Heart left ventricle (tissue), 13 donors: ENCODE measurements around the gene DIS3L2.

Source experiments
- CTCF ChIP-seq, 12 donors: fragments of 200-600 bp; sonication (generic) in 4 of 12; IDR thresholded peaks; one replicate each; pipeline versions ENCODE4 v1.5.0 to v1.8.0; 2018 to 2022; ENCODE audit warnings: antibody characterized with exemption in 12 of 12, mild to moderate bottlenecking in 5 of 12
- POLR2A ChIP-seq, 2 donors: fragments of 450-650 bp; IDR thresholded peaks; one replicate each; pipeline ENCODE4 v1.6.1; 2017; ENCODE audit warnings: antibody characterized with exemption in 2 of 2, mild to moderate bottlenecking in 2 of 2, moderate library complexity in 2 of 2
- donor health status: ischemic (EF 13 %, LVEDD 7.1; RV severe dilation, severe dysfunction).
- donor health status: DM: no; HTN: yes; CAD: no.
- donor health status: DM: no; HTN: no; CAD: no.
- donor health status: ischemic (EF 25% LVEDD 6.9; RV normal size, moderate dysfunction).
- donor health status: ischemic (EF 25% LVEDD 5.7; RV mildly dilated, moderate dysfunction).
- donor health status: ischemic (EF 35%, LVEDD 5.7; RV mildly dilated, moderate dysfunction).
- donor health status: nonischemic (EF 11% LVEDD 7.7; RV severe dilation, severe dysfunction).
- donor health status: DM: yes; HTN: yes; CAD: no.
- donor health status: PGD.
- donor health status: ischemic (EF 29% LVEDD 5.4; RV normal size, mild dysfunction).
- donor health status: nonischemic (EF 23%, LVEDD 6.1; RV moderate dilation, normal function).

GRCh38 chr2:232097260-232097659, 135.7 kb downstream of the DIS3L2 start:
- TF ChIP-seq POLR2A (IDR thresholded peaks at IDR 0.05) (no peak), CTCF (IDR thresholded peaks at IDR 0.05) (no peak)
